Heart left ventricle (tissue), 16 donors: ENCODE measurements around the gene APC2. TPM values are rescaled to one million over a fixed set of nuclear protein-coding genes. Genes with fewer than 3 reads are reported as not detected.

Experiments
- ATAC-seq, 4 donors: fragments of 200-7000 bp; cut with Tn5 transposase; one replicate each; pipeline ENCODE4 v1.9.1; 2020 to 2022; ENCODE audit warnings: moderate library complexity in 4 of 4, mild to moderate bottlenecking in 3 of 4, moderate number of reproducible peaks in 1 of 4
- DNase-seq, 5 donors: peaks; one replicate each; pipeline ENCODE4 v3.0.0-alpha.2; 2020
- H3K27ac ChIP-seq, 12 donors: fragments of 200-600 bp; sonication (generic) in 4 of 12; one replicate each; pipeline versions ENCODE4 v1.5.0 to v1.8.0; 2016 to 2022; ENCODE audit warnings: mild to moderate bottlenecking in 2 of 12
- H3K27me3 ChIP-seq, 9 donors: fragments of 200-600 bp; sonication (generic) in 2 of 9; one replicate each; pipeline versions ENCODE4 v1.5.1 to v1.8.0; 2016 to 2022; ENCODE audit warnings: mild to moderate bottlenecking in 3 of 9
- H3K36me3 ChIP-seq, 9 donors: fragments of 200-600 bp; sonication (generic) in 2 of 9; one replicate each; pipeline versions ENCODE4 v1.5.0 to v1.8.0; 2018 to 2022; ENCODE audit warnings: mild to moderate bottlenecking in 2 of 9
- H3K4me1 ChIP-seq, 12 donors: fragments of 200-600 bp; sonication (generic) in 4 of 12; one replicate each; pipeline versions ENCODE4 v1.5.0 to v1.8.0; 2016 to 2022; ENCODE audit warnings: mild to moderate bottlenecking in 3 of 12
- H3K4me3 ChIP-seq, 12 donors: fragments of 200-600 bp; sonication (generic) in 4 of 12; one replicate each; pipeline versions ENCODE4 v1.5.0 to v1.8.0; 2017 to 2022; ENCODE audit warnings: mild to moderate bottlenecking in 9 of 12, moderate library complexity in 4 of 12
- H3K9me3 ChIP-seq, 12 donors: fragments of 200-600 bp; sonication (generic) in 4 of 12; one replicate each; pipeline versions ENCODE4 v1.5.0 to v1.8.0; 2016 to 2022; ENCODE audit warnings: mild to moderate bottlenecking in 1 of 12
- CTCF ChIP-seq, 12 donors: fragments of 200-600 bp; sonication (generic) in 4 of 12; IDR thresholded peaks; one replicate each; pipeline versions ENCODE4 v1.5.0 to v1.8.0; 2018 to 2022; ENCODE audit warnings: antibody characterized with exemption in 12 of 12, mild to moderate bottlenecking in 5 of 12
- POLR2A ChIP-seq, 2 donors: fragments of 450-650 bp; IDR thresholded peaks; one replicate each; pipeline ENCODE4 v1.6.1; 2017; ENCODE audit warnings: antibody characterized with exemption in 2 of 2, mild to moderate bottlenecking in 2 of 2, moderate library complexity in 2 of 2
- WGBS, 4 donors: extraction: QIAGEN DNeasy Blood & Tissue Kit in 2 of 4; methylation state at CpG; one replicate each; pipeline versions ENCODE4 v1.1.5 to v1.1.7; 2013 to 2018; 5-methylcytosine and 5-hydroxymethylcytosine counted together
- intact Hi-C, 10 donors: fragments of 100-400 bp; cut with DNase I; formaldehyde crosslinking; loops; one replicate each; pipeline versions ENCODE4 v1.11.1 to v1.14.2; 2022
- polyA plus RNA-seq, 2 donors: library from polyadenylated mRNA; stranded (reverse); fragments of 200-250 nt; gene quantifications; one replicate each; pipeline ENCODE4 v1.2.3, GENCODE V29; 2013
- total RNA-seq, 9 donors: library from RNA; depleted of rRNA in 2 of 9; stranded (reverse); fragments of >200 nt in 2 of 9; fragmentation: NEBNext Ultra II Directional in 3 of 9; extraction: Animal tissue kit (Norgen Biotek cat#: 25700) in 3 of 9; gene quantifications; one replicate each; pipeline versions ENCODE4 v1.1.0 to v1.2.4, GENCODE V29; 2016 to 2023
- donor health status: ischemic (EF 13 %, LVEDD 7.1; RV severe dilation, severe dysfunction).
- donor health status: healthy with polysubstance abuse.
- donor health status: DM: no; HTN: yes; CAD: no.
- donor health status: DM: no; HTN: no; CAD: no.
- donor health status: ischemic (EF 25% LVEDD 6.9; RV normal size, moderate dysfunction).
- donor health status: ischemic (EF 25% LVEDD 5.7; RV mildly dilated, moderate dysfunction).
- donor health status: healthy.
- donor health status: DM: yes; HTN: yes; CAD: no.
- donor health status: ischemic (EF 35%, LVEDD 5.7; RV mildly dilated, moderate dysfunction).
- donor health status: nonischemic (EF 11% LVEDD 7.7; RV severe dilation, severe dysfunction).
- donor health status: DM: yes; HTN: yes; CAD: no.
- donor health status: PGD.
- donor health status: ischemic (EF 29% LVEDD 5.4; RV normal size, mild dysfunction).
- donor health status: nonischemic (EF 23%, LVEDD 6.1; RV moderate dilation, normal function).

APC2 gene
- total and polyA plus RNA-seq, 11 donors: 0.04 to 0.72 (median 0.11) TPM; not detected in 1

- Histone ChIP-seq H3K27me3 (no peaks in the 10 kb centered on the region), H3K4me1 (peaks cover 7 to 44% (median 35%) of the 10 kb centered on the region in 12 donors), H3K4me3 (no peak overlapping the region), H3K27ac (no peak overlapping the region), H3K36me3 (peaks cover 0 to 79% (median 65%) of the 10 kb centered on the region in 9 donors), H3K9me3 (no peaks in the 10 kb centered on the region)
- TF ChIP-seq CTCF (IDR thresholded peaks at IDR 0.05): no peak
- no peak for TF ChIP-seq POLR2A (IDR thresholded peaks at IDR 0.05)
- intact Hi-C loops: no loop called here
- no peak for ATAC-seq
- no peak for DNase-seq
- 90 to 93% (median 91%) methylated on average over 15 of the region's 15 CpGs for WGBS, 4 donors
Observed at GRCh38 chr19:1420590-1420989, 29.3 kb upstream of the APC2 start.

- H3K4me1 ChIP-seq: peaks cover 0 to 37% (median 27%) of the 10 kb centered on the region in 12 donors
- H3K9me3 ChIP-seq: no peaks in the 10 kb centered on the region
- ATAC-seq: no peak
- no peak overlapping the region for H3K27ac ChIP-seq
- H3K36me3 ChIP-seq: peaks cover 0 to 87% (median 70%) of the 10 kb centered on the region in 9 donors
- WGBS, 4 donors: 91 to 95% (median 93%) methylated on average over 28 to 37 of the region's 37 CpGs
- H3K4me3 ChIP-seq: no peak overlapping the region
- TF ChIP-seq CTCF (IDR thresholded peaks at IDR 0.05) (no peak), POLR2A (IDR thresholded peaks at IDR 0.05) (no peak)
- no peaks in the 10 kb centered on the region for H3K27me3 ChIP-seq
- intact Hi-C loops: no loop called here
- DNase-seq: no peak
Observed at GRCh38 chr19:1421218-1421957, 28.5 kb upstream of the APC2 start.

- no peak for ATAC-seq
- Histone ChIP-seq H3K4me1 (peaks cover 0 to 37% (median 23%) of the 10 kb centered on the region in 12 donors), H3K9me3 (no peaks in the 10 kb centered on the region), H3K27me3 (no peaks in the 10 kb centered on the region), H3K27ac (peak overlapping the region in 2 of 12 donors; percentile 7 to 44), H3K4me3 (no peak overlapping the region), H3K36me3 (peaks cover 0 to 92% (median 73%) of the 10 kb centered on the region in 9 donors)
- intact Hi-C loops: no loop called here
- no peak for DNase-seq
- WGBS, 4 donors: 82 to 86% (median 83%) methylated on average over 21 to 22 of the region's 22 CpGs; no CpG with 5 or more reads in 1 of the 4 donors
- TF ChIP-seq CTCF (IDR thresholded peaks at IDR 0.05): no peak
- TF ChIP-seq POLR2A (IDR thresholded peaks at IDR 0.05): no peak
Observed at GRCh38 chr19:1421958-1422305, 28.0 kb upstream of the APC2 start.

GRCh38 chr19:1422360-1422759 is 27.6 kb upstream of the APC2 start:
- peaks cover 0 to 92% (median 78%) of the 10 kb centered on the region in 9 donors for H3K36me3 ChIP-seq
- ATAC-seq: no peak
- no peaks in the 10 kb centered on the region for H3K27me3 ChIP-seq
- TF ChIP-seq POLR2A (IDR thresholded peaks at IDR 0.05) (no peak), CTCF (IDR thresholded peaks at IDR 0.05) (no peak)
- H3K9me3 ChIP-seq: no peaks in the 10 kb centered on the region
- H3K4me1 ChIP-seq: peaks cover 0 to 37% (median 19%) of the 10 kb centered on the region in 12 donors
- H3K4me3 ChIP-seq: no peak overlapping the region
- DNase-seq: no peak
- 65 to 74% (median 69%) methylated on average over 14 to 16 of the region's 16 CpGs for WGBS, 4 donors
- intact Hi-C loops: no loop called here
- peak overlapping the region in 2 of 12 donors; percentile 7 to 44 for H3K27ac ChIP-seq
